ENCODE measurements around the gene PLBD2.
A peak's percentile ranks its signal among the peaks of the same experiment; 100 is the strongest.

The PLBD2 gene

DNA sequence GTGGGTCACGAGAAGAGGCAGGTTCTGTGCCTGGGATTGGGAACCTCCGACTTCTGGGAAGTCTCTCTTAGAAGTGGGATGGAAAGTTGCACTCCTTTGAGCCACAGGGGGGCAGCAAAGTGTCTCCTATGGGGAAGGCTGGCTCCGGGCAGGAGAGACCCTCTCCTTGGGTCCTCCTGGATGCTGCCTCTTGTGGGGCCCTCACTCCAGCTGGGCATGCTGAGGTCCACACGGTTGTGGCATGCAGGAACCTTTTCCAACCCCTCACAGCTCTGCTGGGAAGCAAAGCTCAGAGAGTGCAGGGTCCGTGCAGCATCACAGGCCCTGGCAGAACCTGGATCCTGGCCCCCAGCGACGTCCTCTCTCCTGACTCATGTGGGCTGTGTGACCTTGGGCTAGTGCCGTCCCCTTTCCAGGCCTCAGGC, 81.2 kb downstream of the PLBD2 start:
- peak in 24 of 51 donors; percentile 3 to 60 (median 14) for DNase-seq

DNA sequence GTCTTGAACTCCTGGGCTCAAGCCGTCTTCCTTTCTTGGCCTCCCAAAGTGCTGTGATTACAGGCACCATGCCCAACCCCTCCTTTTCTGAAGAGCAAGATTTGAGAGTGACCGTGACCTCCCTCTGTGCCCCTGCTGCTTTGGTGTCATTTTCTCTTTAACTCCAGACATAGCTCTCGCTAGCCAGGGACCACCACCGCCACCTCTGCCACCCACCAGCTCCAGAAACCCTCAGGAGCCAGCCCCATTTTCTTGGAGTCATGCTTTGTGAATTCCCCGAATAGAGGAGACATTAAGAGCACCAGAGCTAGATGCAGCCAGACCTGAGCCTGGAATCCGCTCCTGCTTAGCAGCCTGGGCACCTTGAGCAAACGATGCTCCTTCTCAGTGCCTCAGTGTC, 81.9 kb downstream of the PLBD2 start:
- DNase-seq, result no peak

Measured in hypothalamus (tissue), 51 donors.